Stimulated activated CD4-positive, alpha-beta T cell treated with anti-CD3 and anti-CD28 coated beads, TNF-alpha, amount 100 ng/mL, for 1 hour (primary cell): ENCODE results near the gene ATP6AP1.

Experiments
- DNase-seq, 3 donors: peaks; one replicate each; pipeline ENCODE4 v3.0.0-alpha.2; 2020; ENCODE audit warnings: low read depth in 3 of 3, low spot score in 1 of 3

ATP6AP1 gene

GRCh38 chrX:154430479-154430878, 2.0 kb downstream of the ATP6AP1 start:
- DNase-seq = no peak

- DNase-seq = no peak
Observed at GRCh38 chrX:154430916-154431315, 2.4 kb downstream of the ATP6AP1 start.

- DNase-seq = no peak
Observed at GRCh38 chrX:154431341-154431740, 2.9 kb downstream of the ATP6AP1 start.

GRCh38 chrX:154432210-154432609, 3.7 kb downstream of the ATP6AP1 start:
- DNase-seq = no peak

GRCh38 chrX:154433605-154434004, 5.1 kb downstream of the ATP6AP1 start:
- no peak for DNase-seq

- DNase-seq = no peak
Observed at GRCh38 chrX:154434394-154435168, 6.1 kb downstream of the ATP6AP1 start.

- no peak for DNase-seq
Observed at GRCh38 chrX:154435171-154435733, 6.8 kb downstream of the ATP6AP1 start.

GRCh38 chrX:154436374-154436982, 8.0 kb downstream of the ATP6AP1 start:
- peak in 1 of 3 donors; percentile 32 for DNase-seq

- DNase-seq = peak in 1 of 3 donors; percentile 37
Observed at GRCh38 chrX:154436983-154437752, 8.7 kb downstream of the ATP6AP1 start, which contains the start of gene GDI1. Gene GDI1 (plus strand): TSS chrX:154437154. CDS start chrX:154437255, 101 bp downstream.

GRCh38 chrX:154437971-154438893, 9.8 kb downstream of the ATP6AP1 start:
- no peak for DNase-seq

GRCh38 chrX:154439841-154440240, 11.4 kb downstream of the ATP6AP1 start:
- DNase-seq = no peak

- no peak for DNase-seq
Observed at GRCh38 chrX:154440623-154441357, 12.3 kb downstream of the ATP6AP1 start.

- no peak for DNase-seq
Observed at GRCh38 chrX:154441564-154441963, 13.1 kb downstream of the ATP6AP1 start.

- no peak for DNase-seq
Observed at GRCh38 chrX:154441984-154442707, 13.7 kb downstream of the ATP6AP1 start.

- DNase-seq = no peak
Observed at GRCh38 chrX:154443479-154443910, 15.0 kb downstream of the ATP6AP1 start.

- peak; percentile 13 to 54 (median 32) for DNase-seq
Observed at GRCh38 chrX:154443992-154444754, 15.7 kb downstream of the ATP6AP1 start, which contains the start of gene FAM50A. Gene FAM50A (plus strand): TSS chrX:154444141. CDS start chrX:154444236, 95 bp downstream.

GRCh38 chrX:154444755-154445246, 16.3 kb downstream of the ATP6AP1 start:
- DNase-seq = no peak

- no peak for DNase-seq
Observed at GRCh38 chrX:154445776-154446175, 17.3 kb downstream of the ATP6AP1 start.
